T-helper 22 cell (primary cell): ENCODE data around the gene HMCN1.

Experiments
- DNase-seq: peaks from one replicate; pipeline ENCODE4 v3.0.0-alpha.2; 2020; ENCODE audit warnings: low read depth

Gene HMCN1

DNA sequence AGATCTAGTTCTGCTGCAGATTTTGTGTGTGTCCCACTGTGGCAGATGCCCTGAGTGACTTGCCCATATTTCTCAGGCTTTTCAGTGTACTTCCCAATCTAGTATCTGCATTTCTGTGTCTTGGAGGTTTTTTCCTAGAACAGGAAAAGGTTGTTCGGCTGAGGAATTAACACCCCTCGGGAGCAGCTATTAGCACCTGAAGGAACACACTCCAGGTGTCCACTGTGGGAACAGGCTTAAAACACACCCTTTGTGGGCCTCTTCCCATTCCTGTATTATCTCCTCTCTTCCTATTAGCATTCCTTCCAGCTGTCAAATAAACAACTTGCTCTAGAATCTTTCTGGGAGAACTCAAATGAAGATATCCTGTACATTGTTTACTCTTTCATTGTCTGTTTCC is 178.3 kb downstream of the HMCN1 start:
- no peak for DNase-seq

DNA sequence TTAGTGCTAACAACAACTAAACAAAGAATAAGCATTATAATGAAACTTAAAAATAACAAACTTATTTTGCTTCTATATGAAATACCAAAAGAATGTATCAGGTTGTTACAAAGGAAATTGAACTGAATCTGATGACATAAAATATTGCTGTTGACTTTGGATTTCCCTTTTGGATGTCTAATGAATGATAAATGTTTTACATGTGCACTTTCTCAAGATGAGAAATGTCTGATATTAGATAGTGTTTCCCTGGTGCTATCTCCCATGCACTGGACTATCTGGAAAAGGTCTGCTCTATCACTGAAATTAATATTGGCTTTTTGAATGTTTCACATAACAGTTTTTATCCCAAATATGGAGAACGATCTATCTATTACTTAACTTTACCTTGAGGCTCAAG is 179.9 kb downstream of the HMCN1 start:
- DNase-seq = no peak

DNA sequence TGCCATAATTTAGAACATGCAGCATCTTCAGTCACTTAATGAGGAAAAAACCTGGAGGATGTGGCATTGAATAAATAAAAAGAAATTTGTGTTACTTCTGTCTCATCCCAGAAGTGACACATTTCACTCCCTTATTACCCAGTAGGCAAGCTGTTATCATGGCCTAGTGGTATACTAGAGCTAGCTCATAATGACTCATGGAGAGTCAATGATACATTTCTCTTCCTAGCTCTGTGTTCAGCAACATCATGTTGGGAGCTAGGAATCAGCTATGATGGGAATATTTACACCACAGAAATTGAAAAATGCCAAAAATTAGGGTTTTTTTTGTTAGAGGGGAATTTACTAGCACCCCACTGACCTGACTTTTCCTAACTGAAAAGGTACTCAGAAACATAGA is 182.7 kb downstream of the HMCN1 start:
- DNase-seq = no peak

DNA sequence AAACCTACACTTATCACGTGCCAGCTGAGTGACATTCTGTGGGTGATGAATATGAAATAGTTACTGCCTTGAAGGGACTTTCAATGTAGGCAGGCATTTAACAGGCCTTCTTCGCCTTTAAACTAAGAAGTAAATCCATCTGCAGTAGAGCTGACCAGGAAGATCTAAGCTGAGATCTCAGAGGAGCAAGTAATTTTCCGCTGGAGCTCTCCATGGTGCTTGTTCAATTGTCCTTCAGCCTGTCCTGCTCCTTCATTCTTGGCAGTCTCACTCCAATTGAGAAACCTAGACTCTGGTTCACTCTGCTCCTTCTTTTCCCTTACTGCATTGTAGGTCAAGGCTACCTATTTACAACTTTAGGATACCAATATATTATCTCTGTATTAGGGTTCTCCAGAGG is 183.5 kb downstream of the HMCN1 start:
- DNase-seq = no peak

DNA sequence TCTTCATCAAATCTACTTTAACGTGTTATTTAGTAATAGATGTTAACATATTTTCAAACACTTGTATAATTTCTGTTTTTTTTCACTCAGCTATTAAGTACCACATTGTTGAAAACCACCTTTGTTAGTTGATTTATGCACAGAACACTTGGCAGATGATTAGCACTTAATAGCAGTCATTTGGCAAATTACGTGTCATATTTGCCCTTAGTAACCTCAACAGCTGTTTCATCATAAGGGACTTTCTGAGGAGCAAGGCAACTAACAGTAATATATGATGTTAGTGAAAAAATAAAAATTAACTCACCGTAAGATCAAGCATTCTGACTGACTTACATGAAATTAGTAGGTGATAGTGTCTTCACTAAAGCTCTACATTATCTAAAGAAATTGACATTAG is 186.4 kb downstream of the HMCN1 start:
- no peak for DNase-seq

DNA sequence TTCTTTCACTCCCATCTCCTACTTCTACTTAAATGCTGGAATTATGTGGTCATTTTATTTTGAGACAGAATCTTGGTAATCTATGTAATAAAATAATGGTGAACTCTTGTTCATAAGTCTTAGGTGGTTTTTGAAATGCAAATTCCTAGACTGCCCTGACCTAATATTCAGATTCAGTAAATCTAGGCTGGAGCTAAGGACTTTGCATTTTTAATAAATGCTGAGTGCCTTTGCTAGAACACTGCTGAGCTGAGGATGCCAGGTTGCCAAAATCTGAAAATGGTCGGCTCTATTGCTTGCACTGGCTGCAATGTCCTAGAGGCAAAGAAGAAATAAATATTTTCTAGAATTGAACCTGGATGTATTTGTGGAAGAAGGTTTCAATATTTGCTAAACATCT is 187.4 kb downstream of the HMCN1 start:
- DNase-seq = no peak

DNA sequence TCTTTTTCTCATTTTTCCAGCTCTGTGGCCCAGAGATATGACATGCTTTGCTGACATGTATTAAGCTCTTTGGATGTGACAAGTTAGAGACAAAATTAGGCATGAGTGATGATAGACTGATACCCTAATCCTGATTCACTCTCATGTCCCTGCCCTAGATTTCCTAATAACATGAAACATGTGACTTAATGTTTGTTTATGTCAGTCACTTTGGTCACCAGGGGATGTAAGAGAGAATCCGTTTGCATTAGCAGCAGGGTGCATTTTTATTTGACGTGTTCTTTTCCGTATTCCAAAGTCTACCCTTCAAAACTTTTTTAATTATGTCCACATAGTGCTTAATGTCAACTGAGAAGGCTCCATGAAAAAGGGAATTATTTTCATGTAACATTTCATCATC is 192.4 kb downstream of the HMCN1 start:
- no peak for DNase-seq

DNA sequence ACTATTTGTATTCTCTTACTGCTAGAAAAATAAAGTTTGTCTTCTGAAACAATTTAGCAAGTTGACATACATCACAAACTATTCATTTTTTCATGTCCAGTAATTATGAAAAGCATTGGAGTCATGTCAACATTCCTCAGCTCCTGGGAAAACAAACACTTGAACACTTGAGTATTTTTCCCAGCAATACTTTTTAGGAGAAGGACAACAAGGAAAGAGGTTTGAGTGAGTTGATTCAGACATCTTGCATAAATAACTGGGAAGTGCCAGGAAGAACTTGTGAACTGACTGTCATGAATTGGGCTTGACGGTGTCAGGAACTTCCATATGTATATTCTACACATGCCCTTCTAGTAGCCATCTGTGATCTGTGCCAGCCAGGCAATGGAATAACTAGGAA is 195.6 kb downstream of the HMCN1 start:
- DNase-seq = no peak

DNA sequence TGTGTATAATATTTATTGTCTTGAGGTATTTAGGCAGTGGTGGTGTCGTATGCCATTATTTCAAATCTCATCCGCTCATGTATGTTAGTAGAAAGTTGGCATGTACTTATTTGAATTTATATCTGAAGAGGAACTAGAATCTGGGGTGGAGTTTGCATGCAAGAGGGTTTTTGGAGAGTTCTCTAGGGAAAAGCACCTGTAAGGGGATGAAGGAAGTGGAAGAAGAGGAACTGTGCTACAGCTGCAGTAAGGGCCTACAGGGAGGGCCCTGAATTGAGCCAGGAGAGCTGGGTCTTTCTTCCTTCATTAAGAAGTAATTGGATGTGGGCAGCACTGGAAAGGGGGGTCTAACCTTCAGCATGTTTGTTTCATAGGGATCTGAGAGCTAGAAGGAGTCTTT is 197.2 kb downstream of the HMCN1 start:
- DNase-seq = no peak

DNA sequence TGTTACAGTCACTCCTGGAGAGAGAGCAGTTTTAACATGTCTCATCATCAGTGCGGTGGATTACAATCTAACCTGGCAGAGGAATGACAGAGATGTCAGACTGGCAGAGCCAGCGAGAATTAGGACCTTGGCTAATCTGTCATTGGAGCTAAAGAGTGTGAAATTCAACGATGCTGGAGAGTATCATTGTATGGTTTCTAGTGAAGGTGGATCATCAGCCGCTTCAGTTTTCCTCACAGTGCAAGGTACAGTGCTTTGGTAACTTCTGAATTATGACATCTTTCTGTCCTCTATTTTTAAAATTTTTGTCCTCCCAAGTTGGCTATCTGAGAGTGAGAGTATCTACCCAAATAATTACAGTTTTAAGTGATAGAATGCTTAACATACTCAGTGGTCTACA is 199.4 kb downstream of the HMCN1 start:
- no peak for DNase-seq

DNA sequence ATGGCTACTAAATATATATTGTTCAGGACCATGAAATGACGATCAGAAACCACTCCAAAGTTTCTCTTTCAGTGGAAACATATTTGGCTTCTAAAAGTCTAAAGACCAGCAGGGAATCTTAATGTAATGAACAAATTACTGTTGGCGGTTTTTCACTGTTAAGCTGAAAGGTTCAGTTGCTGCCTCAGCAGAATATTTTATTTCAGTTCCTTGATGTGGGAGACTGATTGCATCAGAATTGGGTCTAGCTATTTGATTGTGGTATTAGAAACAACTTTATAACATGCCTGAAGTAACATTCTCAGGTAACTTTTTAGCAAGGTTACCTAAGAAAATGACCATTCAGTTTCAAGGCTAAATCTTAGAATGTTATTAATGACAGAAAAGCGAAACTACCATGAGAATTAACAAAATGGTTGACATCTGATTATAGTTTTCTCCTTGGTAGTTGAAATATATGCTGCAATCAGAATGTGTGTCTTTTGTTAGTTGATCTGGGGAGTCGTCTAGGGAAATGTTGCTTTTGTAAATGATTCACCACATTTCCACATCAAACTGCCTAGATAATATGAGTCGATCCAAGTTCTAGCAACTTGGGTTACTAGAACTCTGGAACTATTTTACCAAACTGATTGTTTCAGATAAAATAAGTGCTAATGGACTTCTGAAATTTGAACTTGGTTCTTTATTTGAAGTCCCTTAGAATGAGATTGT is 200.4 kb downstream of the HMCN1 start:
- no peak for DNase-seq

DNA sequence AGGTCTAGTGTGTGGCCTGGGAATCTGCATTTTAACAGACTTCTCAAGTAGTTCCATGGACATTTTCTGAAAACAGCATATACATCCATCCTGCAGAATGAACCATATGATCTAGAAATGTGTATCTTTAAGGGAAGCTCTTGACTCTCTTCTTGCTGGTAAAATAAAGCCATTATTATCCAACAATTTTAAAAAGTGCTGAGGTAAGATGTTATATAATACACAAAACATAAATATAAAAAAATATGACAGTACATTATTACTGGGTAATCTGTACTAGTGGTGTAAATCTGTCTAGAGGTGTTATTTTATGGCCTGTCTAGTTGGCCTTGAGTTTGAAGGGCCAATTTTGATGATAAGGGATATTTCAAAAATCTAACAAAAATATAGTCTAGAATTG is 201.2 kb downstream of the HMCN1 start:
- DNase-seq = no peak

DNA sequence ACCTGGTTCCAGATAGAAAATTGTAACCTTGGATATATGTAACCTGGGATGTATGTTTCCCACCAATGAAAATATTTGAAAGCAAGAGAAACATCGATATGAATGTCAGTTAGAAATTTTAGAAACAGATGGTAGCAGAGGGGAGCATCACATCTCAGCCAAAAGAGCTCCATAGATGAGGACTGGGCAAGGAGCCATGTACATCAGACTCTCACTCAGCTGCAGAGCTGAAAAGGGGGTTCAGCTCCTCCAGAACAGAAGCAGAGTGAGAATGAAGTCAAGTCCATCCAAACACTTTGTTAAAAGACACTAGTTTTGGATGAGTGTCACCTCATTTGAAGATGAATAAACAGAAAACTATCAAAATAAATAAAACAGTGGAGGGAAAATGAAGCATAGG is 202.4 kb downstream of the HMCN1 start:
- DNase-seq = no peak

DNA sequence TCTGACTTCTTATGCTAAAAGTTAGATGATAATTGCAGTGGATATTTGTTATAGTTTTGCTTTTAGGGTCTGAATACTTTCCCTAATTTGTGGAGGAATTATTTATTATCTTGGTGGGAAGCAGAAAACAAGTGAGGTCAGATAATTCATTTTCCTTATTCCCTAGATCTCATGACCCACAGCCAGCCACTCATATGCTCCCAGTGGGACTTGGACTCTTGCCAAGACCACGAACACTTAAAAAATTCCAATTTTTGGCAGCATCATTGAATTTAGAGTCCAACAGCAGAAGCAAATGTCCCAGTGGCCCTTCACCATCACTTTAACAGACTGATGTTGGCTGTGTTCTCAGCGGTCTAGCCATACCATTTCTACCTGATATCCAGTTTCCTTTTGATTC is 204.2 kb downstream of the HMCN1 start:
- no peak for DNase-seq

DNA sequence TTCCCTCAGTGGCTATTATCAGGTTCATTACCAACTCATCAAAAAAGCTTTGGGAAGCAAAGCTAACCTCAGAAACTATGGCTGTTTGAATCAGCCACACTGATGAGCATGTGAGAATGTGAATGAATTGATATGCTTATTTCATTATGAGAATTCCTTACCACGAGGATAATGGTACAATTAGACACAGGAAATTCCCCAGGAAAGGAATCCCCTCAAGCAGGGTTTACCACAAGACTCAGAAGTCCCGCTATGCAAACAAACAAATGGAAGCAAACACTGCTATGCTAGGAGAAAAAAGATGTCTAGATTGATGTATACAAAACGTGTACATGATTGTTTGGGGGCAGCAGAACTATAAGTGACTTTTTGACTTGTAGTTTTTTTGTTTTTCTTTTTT is 205.0 kb downstream of the HMCN1 start:
- DNase-seq = no peak

DNA sequence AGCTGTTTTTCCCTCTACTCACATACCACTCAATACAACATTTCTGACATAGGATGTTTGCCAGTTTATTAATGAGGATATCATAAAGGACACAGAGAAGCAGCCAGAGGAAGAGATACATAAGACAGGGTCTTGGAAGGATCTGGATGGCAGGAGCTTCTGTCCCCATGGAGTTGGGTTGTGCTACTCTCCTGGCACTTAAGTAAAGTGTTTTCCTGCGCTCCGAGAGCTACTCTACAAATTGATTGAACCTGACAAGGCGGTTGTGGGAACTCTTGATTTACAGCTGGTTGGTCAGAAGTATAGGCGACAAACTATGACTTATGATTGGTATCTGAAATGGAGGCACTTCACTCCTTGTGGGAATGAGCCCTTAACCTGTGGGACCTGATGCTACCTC is 208.8 kb downstream of the HMCN1 start:
- no peak for DNase-seq

DNA sequence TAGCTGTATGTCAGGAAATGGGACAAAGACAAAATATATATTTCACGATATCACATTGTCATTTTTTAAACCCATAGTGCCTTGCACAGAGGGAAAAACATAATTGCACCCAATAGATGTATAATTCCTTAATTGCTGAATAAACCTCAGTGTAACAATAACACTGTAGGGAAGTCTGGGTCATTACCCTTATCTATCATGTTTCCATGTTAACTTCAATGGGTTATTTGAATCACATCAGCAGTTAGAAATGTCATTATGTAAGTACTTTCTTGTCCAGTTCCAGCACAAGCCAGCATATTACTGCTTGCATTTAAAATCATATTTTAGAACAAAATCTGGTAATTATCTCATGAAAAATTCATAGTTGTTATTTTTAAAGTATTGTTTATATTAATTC is 222.7 kb downstream of the HMCN1 start:
- DNase-seq = no peak

DNA sequence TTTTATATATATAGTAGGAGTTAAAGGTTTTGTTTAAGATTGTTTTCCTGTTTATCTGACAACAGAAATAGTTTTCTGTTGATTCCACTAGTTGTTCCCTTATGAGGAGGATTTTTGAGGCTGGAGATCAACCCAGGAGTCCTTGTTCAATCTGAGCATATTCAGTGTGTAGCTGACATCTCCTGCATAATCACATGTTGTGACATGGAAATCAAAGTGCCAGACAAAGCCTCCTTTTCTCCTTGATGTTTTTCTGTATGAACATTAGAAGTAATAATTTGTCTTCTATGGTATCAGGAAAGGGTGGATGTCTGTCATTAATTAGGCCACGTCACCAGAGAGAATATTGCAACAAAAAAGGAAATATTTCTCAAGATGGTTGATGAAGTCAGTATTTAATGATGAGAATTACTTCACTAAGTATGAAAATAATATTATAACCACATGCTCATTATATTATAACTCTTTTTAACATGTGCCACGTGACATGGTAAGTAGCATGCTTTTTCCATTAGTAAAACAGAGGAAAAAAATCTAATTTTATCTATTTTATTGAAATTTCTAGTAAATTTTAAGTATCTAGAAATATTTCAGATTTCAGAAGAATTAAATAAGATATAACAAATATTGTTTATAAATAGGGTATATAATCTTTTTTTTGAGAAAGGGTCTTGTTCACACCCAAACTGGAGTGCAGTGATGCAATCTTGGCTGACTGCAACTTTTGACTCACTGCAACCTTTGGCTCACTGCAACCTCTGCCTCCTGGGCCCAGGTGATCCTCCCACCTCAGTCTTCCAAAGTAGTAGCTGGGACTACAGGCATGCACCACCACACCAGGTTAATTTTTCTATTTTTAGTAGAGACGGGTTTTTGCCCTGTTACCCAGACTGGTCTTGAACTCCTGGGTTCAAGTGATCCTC is 223.5 kb downstream of the HMCN1 start:
- DNase-seq = no peak

DNA sequence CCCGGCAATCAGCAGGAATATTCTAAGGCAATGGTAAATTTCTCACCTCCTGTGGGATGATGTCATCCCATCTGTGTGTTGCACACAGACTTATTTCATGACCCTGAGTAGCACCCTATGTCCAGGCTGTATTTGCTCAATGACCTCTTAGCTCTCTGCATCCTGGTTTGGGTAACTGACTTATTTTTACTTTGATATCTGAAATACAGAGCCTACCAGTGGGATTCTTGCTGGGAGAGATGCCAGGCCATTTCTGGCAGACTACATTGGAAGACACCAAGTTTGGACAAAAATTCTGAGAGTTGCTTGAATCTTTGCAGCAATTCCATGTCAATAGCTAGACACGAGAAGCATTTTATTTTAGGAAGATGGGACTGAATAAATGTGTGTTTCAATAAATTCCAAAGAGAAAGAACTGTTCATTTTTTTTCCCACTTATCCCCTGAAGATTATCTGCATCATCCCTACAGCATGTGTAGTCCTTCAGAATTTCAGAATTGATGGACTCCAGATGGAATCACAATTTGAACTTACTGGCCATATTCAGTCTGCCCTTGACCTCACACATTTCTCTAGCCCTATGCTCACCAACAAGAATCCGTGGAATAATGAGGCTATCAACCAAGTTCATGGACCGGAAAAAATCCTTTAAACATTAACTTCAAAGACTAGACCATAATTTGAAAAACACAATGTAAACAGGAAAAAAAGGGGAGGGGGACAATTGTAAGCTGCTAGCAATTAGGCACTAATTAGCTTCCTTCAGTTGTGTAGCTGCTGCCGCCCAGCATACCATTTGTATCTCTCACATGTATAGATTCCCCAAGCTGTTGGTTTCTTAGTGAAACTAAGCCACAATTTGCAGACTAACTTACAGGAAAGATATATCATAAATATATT is 226.5 kb downstream of the HMCN1 start:
- DNase-seq = no peak

DNA sequence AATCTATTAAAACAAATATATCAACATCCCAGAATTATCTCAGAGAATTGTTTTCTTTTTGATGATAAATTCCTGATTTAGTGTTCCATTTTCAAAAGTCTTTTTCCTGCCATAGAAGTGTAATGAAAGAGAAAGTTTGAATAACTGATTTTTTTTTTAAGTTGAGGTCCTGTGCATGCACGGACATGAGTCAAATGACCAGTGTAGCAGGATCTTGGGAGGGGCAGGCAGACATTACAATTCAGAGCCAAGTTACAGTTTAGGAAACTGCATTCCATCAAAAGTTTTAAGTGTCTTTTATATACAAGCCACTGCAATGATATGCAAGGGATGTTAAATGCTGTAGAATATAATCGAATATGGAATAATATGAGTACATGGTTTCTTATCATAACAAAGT is 227.5 kb downstream of the HMCN1 start:
- no peak for DNase-seq

DNA sequence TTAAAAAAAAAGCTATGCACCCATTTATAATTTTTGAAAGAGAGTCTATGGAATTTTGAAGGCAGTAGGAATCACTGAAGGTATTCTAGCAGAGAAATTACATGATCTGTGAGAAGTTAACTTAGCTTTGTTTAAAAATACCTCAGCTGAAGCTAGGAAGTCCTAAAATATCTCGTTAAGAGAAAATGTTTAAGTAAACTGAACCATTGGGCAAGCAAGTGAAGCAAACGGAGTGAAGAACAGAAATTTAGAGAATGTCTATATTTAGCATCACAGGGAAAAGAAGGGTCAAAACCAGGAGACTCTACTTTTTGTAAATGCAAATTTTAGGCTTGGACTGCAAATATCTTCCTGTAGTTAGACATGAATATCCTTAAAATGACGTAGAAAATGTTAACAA is 230.8 kb downstream of the HMCN1 start:
- no peak for DNase-seq

DNA sequence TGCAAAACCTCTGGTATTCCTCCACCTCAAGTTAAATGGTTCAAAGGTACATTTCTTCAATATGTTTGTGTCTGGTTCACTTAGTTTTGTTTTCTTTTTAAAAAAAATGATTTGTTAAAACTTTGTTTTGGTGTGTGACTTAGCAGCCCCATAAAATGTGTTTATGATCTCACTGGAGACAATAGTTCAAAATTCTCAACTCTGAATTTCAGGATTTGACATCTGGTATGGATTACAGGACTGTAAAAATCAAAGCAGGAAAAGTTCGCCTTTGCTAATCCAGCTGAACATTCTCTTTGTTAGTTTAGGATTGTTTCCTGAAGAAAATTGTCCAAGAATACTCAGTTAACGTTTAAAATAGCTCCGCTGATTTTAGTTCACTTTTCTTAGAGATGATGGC is 231.7 kb downstream of the HMCN1 start:
- DNase-seq = no peak

DNA sequence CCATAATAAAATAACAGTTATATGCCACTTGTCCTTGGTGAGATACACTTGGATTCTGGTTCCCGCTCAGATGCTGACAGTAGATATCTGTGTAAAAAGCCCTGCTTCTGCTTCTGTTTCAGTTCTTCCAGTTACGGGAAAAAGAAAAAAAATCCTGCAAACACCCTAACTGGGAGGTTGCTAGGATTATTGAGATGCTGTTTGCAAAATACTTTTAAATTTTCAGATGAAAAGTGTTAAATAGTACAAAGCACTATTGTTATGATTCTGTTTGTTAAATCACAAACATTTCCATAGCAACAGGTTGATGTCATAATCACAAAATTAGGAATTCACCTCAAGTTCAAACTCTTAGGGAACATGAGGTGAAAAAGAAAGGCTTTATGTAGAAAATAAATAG is 232.3 kb downstream of the HMCN1 start:
- no peak for DNase-seq
